GM23338 (cell line): Measurements from ENCODE around the gene RPIA. TPM values are rescaled to one million over a fixed set of nuclear protein-coding genes. Genes with fewer than 3 reads are reported as not detected.

Experiments used
- ATAC-seq: fragments of 200-7000 bp; cut with Tn5 transposase; 3 replicates; pipeline ENCODE4 v1.9.1; 2020
- DNase-seq: peaks from one replicate; pipeline ENCODE4 v3.0.0-alpha.2; 2015; ENCODE audit warnings: low spot score
- H2AFZ ChIP-seq: fragments of 200-600 bp; sonication (generic); 2 replicates; pipeline ENCODE4 v1.8.0; 2016; ENCODE audit warnings: antibody characterized with exemption, mild to moderate bottlenecking, moderate library complexity
- H3F3A ChIP-seq: fragments of 200-600 bp; sonication (generic); replicated peaks from 2 replicates; pipeline ENCODE4 v1.8.0; 2017; ENCODE audit warnings: antibody characterized with exemption, mixed run types, low read depth
- H3K27ac ChIP-seq: fragments of 200-600 bp; sonication (generic); 2 replicates; pipeline ENCODE4 v1.6.1; 2016; ENCODE audit warnings: low read depth
- H3K27me3 ChIP-seq: fragments of 200-600 bp; sonication (generic); 2 replicates; pipeline ENCODE4 v1.8.0; 2016; ENCODE audit warnings: mild to moderate bottlenecking, mixed run types, moderate library complexity; ENCODE audit not compliant: insufficient read depth
- H3K36me3 ChIP-seq: fragments of 200-600 bp; sonication (generic); 2 replicates; pipeline ENCODE4 v1.8.0; 2016; ENCODE audit warnings: mild to moderate bottlenecking; ENCODE audit not compliant: insufficient read depth
- H3K4me1 ChIP-seq: fragments of 200-600 bp; sonication (generic); 2 replicates; pipeline ENCODE4 v1.8.0; 2016; ENCODE audit warnings: mild to moderate bottlenecking, moderate library complexity; ENCODE audit not compliant: insufficient read depth
- H3K4me2 ChIP-seq: fragments of 200-600 bp; sonication (generic); 2 replicates; pipeline ENCODE4 v1.7.1; 2017; ENCODE audit warnings: mixed run types
- H3K4me3 ChIP-seq: fragments of 200-600 bp; sonication (generic); 2 replicates; pipeline ENCODE4 v1.6.1; 2016; ENCODE audit warnings: mixed run types
- H3K79me2 ChIP-seq: fragments of 200-600 bp; sonication (generic); replicated peaks from 2 replicates; pipeline ENCODE4 v1.8.0; 2017; ENCODE audit warnings: mild to moderate bottlenecking; ENCODE audit not compliant: insufficient read depth
- H3K9me2 ChIP-seq: fragments of 200-600 bp; sonication (generic); 2 replicates; pipeline ENCODE4 v1.8.0; 2017; ENCODE audit not compliant: insufficient read depth
- H4K20me1 ChIP-seq: fragments of 200-600 bp; sonication (generic); replicated peaks from 2 replicates; pipeline ENCODE4 v1.8.0; 2017; ENCODE audit warnings: mild to moderate bottlenecking; ENCODE audit not compliant: insufficient read depth
- H3K27ac Mint-ChIP-seq: 2 replicates; pipeline ENCODE4 v1.8.0; 2020; ENCODE audit warnings: inconsistent platforms, mild to moderate bottlenecking, moderate library complexity, mixed read lengths
- H3K27me3 Mint-ChIP-seq: 3 replicates; pipeline ENCODE4 v1.8.0; 2022; ENCODE audit warnings: low read depth, mild to moderate bottlenecking, moderate library complexity, mixed read lengths, inconsistent platforms; ENCODE audit not compliant: insufficient read depth, poor library complexity
- H3K36me3 Mint-ChIP-seq: 3 replicates; pipeline ENCODE4 v1.8.0; 2021; ENCODE audit warnings: low read depth, mild to moderate bottlenecking, inconsistent platforms, moderate library complexity, mixed read lengths
- H3K4me1 Mint-ChIP-seq: 3 replicates; pipeline ENCODE4 v1.8.0; 2020; ENCODE audit warnings: mild to moderate bottlenecking, inconsistent platforms, mixed read lengths
- H3K4me3 Mint-ChIP-seq: 3 replicates; pipeline ENCODE4 v1.8.0; 2021; ENCODE audit warnings: moderate library complexity, mild to moderate bottlenecking, inconsistent platforms, mixed read lengths
- H3K9me3 Mint-ChIP-seq: 3 replicates; pipeline ENCODE4 v1.8.0; 2020; ENCODE audit warnings: moderate library complexity, mild to moderate bottlenecking, inconsistent platforms, mixed read lengths
- CREB1 ChIP-seq: fragments of 250-450 bp; sonication (Bioruptor Pico); IDR thresholded peaks from 2 replicates; pipeline ENCODE4 v1.5.0; 2020; ENCODE audit warnings: low read depth, mild to moderate bottlenecking, moderate library complexity
- CTCF ChIP-seq, 2 experiments: fragments of 200-600 bp in 1 of 2; sonication (generic) in 1 of 2; conservative IDR thresholded peaks; 2 replicates each; pipeline versions ENCODE4 v1.5.1 to v1.6.1; 2016 to 2017; ENCODE audit warnings: antibody characterized with exemption in 2 of 2, low read depth in 2 of 2, mild to moderate bottlenecking in 2 of 2, moderate library complexity in 1 of 2
- ETS1 ChIP-seq: IDR thresholded peaks from 2 replicates; pipeline ENCODE4 v1.6.1; 2016; ENCODE audit warnings: antibody characterized with exemption
- EZH2 ChIP-seq: fragments of 200-600 bp; sonication (generic); IDR thresholded peaks from one replicate; pipeline ENCODE4 v1.8.0; 2017; ENCODE audit warnings: antibody characterized with exemption, mild to moderate bottlenecking, low read depth; ENCODE audit not compliant: unreplicated experiment
- EZH2phosphoT487 ChIP-seq: fragments of 200-600 bp; sonication (generic); IDR thresholded peaks from one replicate; pipeline ENCODE4 v1.8.1; 2018; ENCODE audit warnings: antibody characterized with exemption; ENCODE audit not compliant: unreplicated experiment
- JUNB ChIP-seq: IDR thresholded peaks from one replicate; pipeline ENCODE4 v1.6.1; 2016; ENCODE audit warnings: antibody characterized with exemption; ENCODE audit not compliant: unreplicated experiment
- NANOG ChIP-seq: IDR thresholded peaks from 2 replicates; pipeline ENCODE4 v1.6.1; 2016; ENCODE audit warnings: antibody characterized with exemption, borderline replicate concordance
- POLR2AphosphoS5 ChIP-seq: IDR thresholded peaks from 2 replicates; pipeline ENCODE4 v1.6.1; 2016; ENCODE audit warnings: antibody characterized with exemption, low read depth
- REST ChIP-seq: IDR thresholded peaks from one replicate; pipeline ENCODE4 v1.6.1; 2018; ENCODE audit warnings: antibody characterized with exemption; ENCODE audit not compliant: unreplicated experiment
- STAT1 ChIP-seq: IDR thresholded peaks from one replicate; pipeline ENCODE4 v1.6.1; 2016; ENCODE audit warnings: antibody characterized with exemption; ENCODE audit not compliant: unreplicated experiment
- ZNF114 ChIP-seq: fragments of 250-450 bp; sonication (Bioruptor Pico); IDR thresholded peaks from 2 replicates; pipeline ENCODE4 v1.5.0; 2020; ENCODE audit warnings: mild to moderate bottlenecking, moderate library complexity
- ZNF331 ChIP-seq: fragments of 250-450 bp; sonication (Bioruptor Pico); IDR thresholded peaks from 2 replicates; pipeline ENCODE4 v1.5.0; 2020; ENCODE audit warnings: low read depth, mild to moderate bottlenecking, moderate library complexity
- ZNF462 ChIP-seq: fragments of 250-450 bp; sonication (Bioruptor Pico); IDR thresholded peaks from 2 replicates; pipeline ENCODE4 v1.5.0; 2020; ENCODE audit warnings: mild to moderate bottlenecking, moderate library complexity
- polyA plus RNA-seq: library from polyadenylated mRNA; unstranded; fragments of >200 nt; fragmentation: Nextera tagmentation; extraction: Ambion mirVana; gene quantifications from 2 replicates; pipeline ENCODE4 v1.2.1, GENCODE V29; 2016
- total RNA-seq: library from RNA; depleted of rRNA; stranded (reverse); fragments of >200 nt; shearing (Covaris generic); gene quantifications from 2 replicates; pipeline ENCODE4 v1.2.3, GENCODE V29; 2014

RPIA gene
- total and polyA plus RNA-seq, 2 experiments from 2014 or later, result 18.8 to 22.5 TPM

- Mint-ChIP-seq H3K27me3 (no peaks in the 10 kb centered on the region), H3K4me1 (peaks cover 19% of the 10 kb centered on the region), H3K9me3 (no peaks in the 10 kb centered on the region; the same call in 2 of the 3 replicates), H3K27ac (no peak overlapping the region), H3K4me3 (no peak overlapping the region), H3K36me3 (no peaks in the 10 kb centered on the region)
- Histone ChIP-seq H2AFZ (no peak overlapping the region), H3K4me3 (no peak overlapping the region), H3K4me1 (peaks cover 8% of the 10 kb centered on the region), H3F3A (0 out of 2 replicates have a peak, but pooled peaks cover 4% of the 10 kb centered on the region), H3K79me2 (no peaks in the 10 kb centered on the region), H3K27me3 (no peaks in the 10 kb centered on the region), H3K36me3 (no peaks in the 10 kb centered on the region), H3K9me2 (peaks cover 8% of the 10 kb centered on the region; the same call in 1 of the 2 replicates), H3K4me2 (no peak overlapping the region), H3K27ac (no peak overlapping the region), H4K20me1 (no peaks in the 10 kb centered on the region)
- ATAC-seq (no peak), DNase-seq (no peak)
- TF ChIP-seq ZNF114 (CRISPR knock-in tag) (no peak), CREB1 (CRISPR knock-in tag) (no peak), ZNF462 (CRISPR knock-in tag) (no peak), NANOG (no peak), ETS1 (no peak), CTCF (conservative IDR thresholded peaks at IDR 0.05; ENCODE audit: low read depth in 2 of 2) (no peak), EZH2phosphoT487 (no peak), EZH2 (no peak), JUNB (no peak), STAT1 (no peak), REST (no peak), ZNF331 (CRISPR knock-in tag) (no peak), POLR2AphosphoS5 (no peak)
Measured at GRCh38 chr2:88656690-88657089, 34.8 kb upstream of the RPIA start.
